ENCODE data around the gene CGAS. TPM values are rescaled to one million over a fixed set of nuclear protein-coding genes. Genes with fewer than 3 reads are reported as not detected.

Gene CGAS
- total and polyA plus RNA-seq, 9 of the 15 experiments (the other 6 are each of a cell fraction or from before 2014, with no cell fraction given): 0.01 to 0.32 (median 0.06) TPM; not detected in 2

DNA sequence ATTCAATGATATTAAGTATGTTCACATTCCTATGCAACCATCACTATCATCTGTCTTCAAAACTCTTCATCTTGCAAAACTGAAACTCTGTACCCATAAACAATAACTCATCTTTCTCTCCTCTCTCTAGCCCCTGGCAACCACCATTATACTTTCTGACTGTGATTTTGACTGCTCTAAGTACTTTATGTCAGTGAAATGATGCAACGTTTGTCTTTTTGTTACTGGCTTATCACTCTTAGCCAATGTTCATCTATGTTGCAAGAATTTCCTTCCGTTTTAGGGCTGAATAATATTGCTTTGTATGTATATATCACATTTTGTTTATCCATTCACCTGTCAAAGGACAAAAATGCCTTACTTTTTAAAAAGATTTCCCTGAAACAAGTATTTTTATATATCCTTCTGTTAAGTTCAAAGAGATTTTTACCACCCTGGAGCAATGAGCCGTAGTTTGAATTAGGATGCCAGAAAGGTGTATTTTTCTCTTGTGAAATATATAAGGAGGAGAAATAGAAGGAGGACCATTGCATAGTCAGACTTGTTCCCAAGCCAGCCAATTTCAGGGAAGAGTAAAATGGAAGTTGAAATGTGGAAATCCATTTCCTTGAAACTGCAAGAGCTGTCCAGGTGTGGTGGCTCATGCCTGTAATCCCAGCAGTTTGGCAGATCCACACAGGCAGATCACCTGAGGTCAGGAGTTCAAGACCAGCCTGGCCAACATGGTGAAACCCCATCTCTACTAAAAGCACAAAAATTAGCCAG lies 4.0 kb upstream of the CGAS start (continued):
- TF ChIP-seq, protein P1, sequence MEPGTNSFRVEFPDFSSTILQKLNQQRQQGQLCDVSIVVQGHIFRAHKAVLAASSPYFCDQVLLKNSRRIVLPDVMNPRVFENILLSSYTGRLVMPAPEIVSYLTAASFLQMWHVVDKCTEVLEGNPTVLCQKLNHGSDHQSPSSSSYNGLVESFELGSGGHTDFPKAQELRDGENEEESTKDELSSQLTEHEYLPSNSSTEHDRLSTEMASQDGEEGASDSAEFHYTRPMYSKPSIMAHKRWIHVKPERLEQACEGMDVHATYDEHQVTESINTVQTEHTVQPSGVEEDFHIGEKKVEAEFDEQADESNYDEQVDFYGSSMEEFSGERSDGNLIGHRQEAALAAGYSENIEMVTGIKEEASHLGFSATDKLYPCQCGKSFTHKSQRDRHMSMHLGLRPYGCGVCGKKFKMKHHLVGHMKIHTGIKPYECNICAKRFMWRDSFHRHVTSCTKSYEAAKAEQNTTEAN (CRISPR knock-in tag; IDR thresholded peaks at IDR 0.05): no peak
- TF ChIP-seq, protein P2, sequence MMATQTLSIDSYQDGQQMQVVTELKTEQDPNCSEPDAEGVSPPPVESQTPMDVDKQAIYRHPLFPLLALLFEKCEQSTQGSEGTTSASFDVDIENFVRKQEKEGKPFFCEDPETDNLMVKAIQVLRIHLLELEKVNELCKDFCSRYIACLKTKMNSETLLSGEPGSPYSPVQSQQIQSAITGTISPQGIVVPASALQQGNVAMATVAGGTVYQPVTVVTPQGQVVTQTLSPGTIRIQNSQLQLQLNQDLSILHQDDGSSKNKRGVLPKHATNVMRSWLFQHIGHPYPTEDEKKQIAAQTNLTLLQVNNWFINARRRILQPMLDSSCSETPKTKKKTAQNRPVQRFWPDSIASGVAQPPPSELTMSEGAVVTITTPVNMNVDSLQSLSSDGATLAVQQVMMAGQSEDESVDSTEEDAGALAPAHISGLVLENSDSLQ (IDR thresholded peaks at IDR 0.05): peak; percentile 56
- no peak for TF ChIP-seq XRCC3 (IDR thresholded peaks at IDR 0.05)
- TF ChIP-seq SNIP1 (IDR thresholded peaks at IDR 0.05; ENCODE audit: low read depth): no peak
- TF ChIP-seq JUN (IDR thresholded peaks at IDR 0.05; ENCODE audit: borderline replicate concordance, low read depth, low read length): peak; percentile 59; the same call in 1 of the 2 replicates
- no peak for TF ChIP-seq JUN (CRISPR knock-in tag; IDR thresholded peaks at IDR 0.05; ENCODE audit: borderline replicate concordance)
- no peak for TF ChIP-seq FOS (IDR thresholded peaks at IDR 0.05; ENCODE audit: extremely low read depth, insufficient read length)
- no peak for TF ChIP-seq MYBL2 (IDR thresholded peaks at IDR 0.05; ENCODE audit: low read depth)
- no peak for TF ChIP-seq MYBL2 (CRISPR knock-in tag; IDR thresholded peaks at IDR 0.05; ENCODE audit: borderline replicate concordance)
- TF ChIP-seq, protein P3, sequence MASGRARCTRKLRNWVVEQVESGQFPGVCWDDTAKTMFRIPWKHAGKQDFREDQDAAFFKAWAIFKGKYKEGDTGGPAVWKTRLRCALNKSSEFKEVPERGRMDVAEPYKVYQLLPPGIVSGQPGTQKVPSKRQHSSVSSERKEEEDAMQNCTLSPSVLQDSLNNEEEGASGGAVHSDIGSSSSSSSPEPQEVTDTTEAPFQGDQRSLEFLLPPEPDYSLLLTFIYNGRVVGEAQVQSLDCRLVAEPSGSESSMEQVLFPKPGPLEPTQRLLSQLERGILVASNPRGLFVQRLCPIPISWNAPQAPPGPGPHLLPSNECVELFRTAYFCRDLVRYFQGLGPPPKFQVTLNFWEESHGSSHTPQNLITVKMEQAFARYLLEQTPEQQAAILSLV (tag; IDR thresholded peaks at IDR 0.05): peak; percentile 65
- no peak for TF ChIP-seq MCM5 (IDR thresholded peaks at IDR 0.05; ENCODE audit: low read depth)
- no peak for TF ChIP-seq ZNF707 (CRISPR knock-in tag; conservative IDR thresholded peaks at IDR 0.05)
- TF ChIP-seq ARNT (IDR thresholded peaks at IDR 0.05): 0 out of 4 replicates have a peak, but pooled peaks of 1 of the 2 experiments have one; percentile 36
- no peak for TF ChIP-seq ETV5 (CRISPR knock-in tag; IDR thresholded peaks at IDR 0.05; ENCODE audit: low read depth)
- peak; percentile 41; the same call in 1 of the 2 replicates for TF ChIP-seq C11orf30 (IDR thresholded peaks at IDR 0.05; ENCODE audit: low read depth)
- TF ChIP-seq, protein P4, sequence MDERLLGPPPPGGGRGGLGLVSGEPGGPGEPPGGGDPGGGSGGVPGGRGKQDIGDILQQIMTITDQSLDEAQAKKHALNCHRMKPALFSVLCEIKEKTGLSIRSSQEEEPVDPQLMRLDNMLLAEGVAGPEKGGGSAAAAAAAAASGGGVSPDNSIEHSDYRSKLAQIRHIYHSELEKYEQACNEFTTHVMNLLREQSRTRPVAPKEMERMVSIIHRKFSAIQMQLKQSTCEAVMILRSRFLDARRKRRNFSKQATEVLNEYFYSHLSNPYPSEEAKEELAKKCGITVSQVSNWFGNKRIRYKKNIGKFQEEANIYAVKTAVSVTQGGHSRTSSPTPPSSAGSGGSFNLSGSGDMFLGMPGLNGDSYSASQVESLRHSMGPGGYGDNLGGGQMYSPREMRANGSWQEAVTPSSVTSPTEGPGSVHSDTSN (CRISPR knock-in tag; IDR thresholded peaks at IDR 0.05; ENCODE audit: low read depth): no peak
- TF ChIP-seq, protein P4 (tag; conservative IDR thresholded peaks at IDR 0.05; ENCODE audit: low read depth): no peak; the same call in 1 of the 2 replicates
- no peak for TF ChIP-seq FIP1L1 (IDR thresholded peaks at IDR 0.05; ENCODE audit: low read depth, low read length, poor library complexity, severe bottlenecking)
- TF ChIP-seq TCF3 (CRISPR knock-in tag; IDR thresholded peaks at IDR 0.05): 0 out of 2 replicates have a peak, but pooled peaks have one; percentile 21
- no peak for TF ChIP-seq ZC3H11A (IDR thresholded peaks at IDR 0.05; ENCODE audit: low read depth, low read length)
- no peak for TF ChIP-seq MCM2 (IDR thresholded peaks at IDR 0.05; ENCODE audit: low read depth)
- no peak for TF ChIP-seq ZNF165 (CRISPR knock-in tag; IDR thresholded peaks at IDR 0.05; ENCODE audit: borderline replicate concordance)
- no peak for TF ChIP-seq ELF2 (CRISPR knock-in tag; IDR thresholded peaks at IDR 0.05)

Data from K562 (cell line).